ENCODE data around the gene CNTN5.

CNTN5 gene

GRCh38 chr11:99410636-99411035 lies 389.9 kb downstream of the CNTN5 start:
- DNase-seq = no peak

- no peak for DNase-seq
Measured at GRCh38 chr11:99418927-99419720, 398.4 kb downstream of the CNTN5 start.

DNA sequence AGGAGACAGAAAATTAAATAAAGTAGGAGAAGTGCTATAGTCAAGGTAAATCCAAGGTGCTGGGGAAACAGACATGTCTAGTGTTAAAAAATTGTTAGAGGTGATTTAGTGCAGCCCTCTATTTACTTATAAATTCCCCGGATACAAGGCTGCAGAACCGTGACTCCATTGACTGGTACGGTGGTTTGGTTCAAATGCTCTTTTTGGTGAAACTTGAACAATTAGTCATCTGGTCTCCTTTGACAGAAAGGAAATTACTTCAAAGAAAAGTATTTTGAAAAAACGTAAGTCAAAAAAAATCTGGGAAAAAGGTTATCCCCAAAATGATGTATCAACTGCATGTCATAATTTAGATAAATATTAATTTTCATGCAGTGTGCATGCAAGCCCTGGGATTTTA lies 399.2 kb downstream of the CNTN5 start:
- DNase-seq = no peak

DNA sequence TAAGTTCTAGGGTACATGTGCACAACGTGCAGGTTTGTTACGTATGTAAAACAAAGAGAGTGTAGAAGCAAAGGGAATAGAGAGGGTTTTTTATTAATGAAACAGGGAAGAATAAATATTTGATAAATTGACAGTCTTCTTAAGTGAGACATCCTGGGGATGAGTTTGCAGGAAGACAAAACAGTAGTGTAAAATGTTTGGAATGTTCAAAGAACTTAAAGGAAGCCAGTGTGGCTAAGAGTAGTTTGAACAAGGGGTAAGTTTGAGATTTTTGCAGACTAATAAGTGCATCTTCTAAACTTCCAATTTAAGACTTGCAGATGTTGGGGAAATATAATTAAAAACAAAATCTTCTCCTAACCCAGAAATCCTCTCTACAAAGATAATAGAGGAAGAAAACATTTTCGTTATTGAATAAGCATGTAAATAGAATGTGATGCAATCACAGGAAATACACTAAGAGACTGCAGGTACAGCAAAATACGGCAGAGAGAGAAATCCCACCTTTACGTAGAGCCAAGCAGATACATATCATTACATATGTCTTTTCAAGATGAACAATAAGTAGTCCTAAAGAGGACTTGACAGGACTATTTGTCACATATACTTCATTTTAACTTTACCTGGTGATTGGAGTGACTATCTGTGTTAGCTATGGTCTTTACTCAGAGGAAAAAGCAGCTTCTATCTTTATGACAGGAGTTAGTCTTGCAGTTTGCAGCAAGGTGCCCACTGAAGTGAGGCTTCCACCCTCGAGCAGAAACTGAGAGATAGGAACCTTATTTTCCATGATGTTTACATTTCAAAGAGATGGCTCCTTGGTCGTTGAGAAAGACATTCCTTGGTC lies 402.1 kb downstream of the CNTN5 start:
- DNase-seq = no peak

DNA sequence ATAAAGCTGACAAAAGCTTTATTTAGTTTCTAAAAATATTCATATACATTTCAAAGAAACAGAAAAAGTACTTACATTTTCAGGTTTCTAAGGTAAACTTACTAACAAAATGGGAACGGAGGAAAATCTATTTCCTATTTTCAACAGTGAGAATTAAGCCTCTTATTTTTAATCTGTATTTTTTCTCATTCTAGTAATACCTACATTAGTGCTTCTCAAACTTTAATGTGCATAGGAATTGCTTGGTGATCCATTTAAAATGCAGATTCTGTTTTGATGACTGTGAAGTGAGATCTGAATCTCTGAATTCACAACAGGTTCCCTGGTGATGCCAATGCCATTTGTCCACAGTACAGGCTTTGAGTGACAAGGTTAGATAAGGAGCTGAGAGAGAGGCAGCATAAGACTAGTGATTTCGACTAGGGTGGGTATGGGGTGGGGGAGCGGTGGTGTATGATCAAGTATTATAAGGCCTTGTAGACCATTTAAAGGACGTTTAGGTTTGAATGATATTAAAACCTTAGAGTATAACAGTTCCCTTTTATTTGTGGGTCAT lies 402.8 kb downstream of the CNTN5 start:
- DNase-seq = no peak

DNA sequence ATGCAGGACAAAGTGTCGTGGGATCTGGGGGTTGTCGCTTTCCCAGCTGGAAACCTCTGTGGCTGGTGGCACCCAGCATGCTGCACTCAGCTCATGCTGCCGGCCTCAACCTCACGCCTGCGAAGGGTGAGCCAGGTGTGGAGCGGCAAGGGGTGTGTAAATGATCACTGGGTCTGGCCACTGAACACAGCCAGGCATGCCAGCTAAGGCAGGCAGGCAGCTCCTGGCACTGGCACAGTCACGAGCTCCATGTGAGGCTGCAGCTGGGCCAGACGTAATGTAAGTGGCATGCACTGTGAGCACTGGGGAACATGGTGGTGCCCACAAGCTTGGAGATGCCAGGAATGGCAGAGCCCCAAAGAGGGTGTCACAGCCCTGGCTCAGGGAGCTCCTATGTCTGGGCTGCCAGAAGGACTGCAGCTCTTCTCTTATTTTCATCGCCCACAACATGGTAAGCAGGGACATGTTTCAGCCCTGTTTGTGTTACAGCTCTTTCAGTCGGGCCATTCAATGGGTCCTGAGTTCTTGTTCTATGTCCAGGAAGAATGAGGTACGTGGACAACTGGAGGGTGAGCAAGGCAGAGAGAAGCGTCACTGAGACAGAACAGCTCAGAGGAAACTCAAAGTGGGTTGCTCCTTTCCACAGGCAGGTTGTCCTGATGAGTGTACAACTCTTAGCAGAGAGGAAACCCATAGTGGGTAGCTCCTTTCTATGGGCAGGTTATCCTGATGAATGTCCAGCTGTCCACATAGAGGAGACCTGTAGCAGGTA lies 403.8 kb downstream of the CNTN5 start:
- no peak for DNase-seq

GRCh38 chr11:99425596-99425995 lies 404.8 kb downstream of the CNTN5 start:
- DNase-seq = no peak

- no peak for DNase-seq
Measured at GRCh38 chr11:99432677-99433076, 411.9 kb downstream of the CNTN5 start.

DNA sequence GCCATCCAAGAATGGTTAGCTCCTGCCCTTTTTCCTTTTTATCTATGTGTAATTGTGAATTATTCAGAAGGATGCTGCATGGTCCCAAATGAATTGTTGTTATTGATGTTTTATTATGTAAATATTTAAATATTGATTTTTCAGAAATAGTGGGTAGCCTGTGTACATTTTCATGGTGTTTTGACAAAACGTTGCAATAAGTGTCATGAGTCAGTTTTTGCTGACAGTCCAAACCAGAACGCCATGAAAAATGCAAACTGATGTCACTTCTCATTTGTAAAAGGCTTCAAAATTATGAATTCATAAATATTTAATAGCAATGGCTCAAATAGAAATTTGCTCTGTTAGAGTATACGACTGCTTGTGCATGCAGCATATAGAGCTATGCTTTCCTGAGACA lies 422.5 kb downstream of the CNTN5 start:
- DNase-seq = no peak

DNA sequence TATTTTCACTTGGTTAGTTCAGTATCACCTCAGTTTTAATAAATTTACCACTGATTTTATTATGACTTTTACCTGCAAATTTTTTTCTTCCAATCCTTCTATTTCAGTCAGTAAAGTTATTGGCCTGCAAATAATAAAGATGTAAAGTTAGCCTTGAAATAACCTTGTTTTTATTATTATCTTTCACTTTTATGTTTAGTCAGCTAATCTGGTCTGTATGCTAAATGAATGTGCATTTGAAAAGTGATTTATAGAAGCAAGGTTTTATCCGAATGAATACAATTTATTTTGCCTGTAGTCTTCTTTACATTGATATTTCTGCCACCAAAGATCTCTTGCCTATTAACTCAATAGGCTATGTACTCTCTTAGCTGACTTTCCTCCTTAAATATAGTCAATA lies 425.7 kb downstream of the CNTN5 start:
- no peak for DNase-seq

- DNase-seq = no peak
Measured at GRCh38 chr11:99449345-99449744, 428.6 kb downstream of the CNTN5 start.

GRCh38 chr11:99452075-99452474 lies 431.3 kb downstream of the CNTN5 start:
- DNase-seq = no peak

GRCh38 chr11:99461913-99462312 lies 441.2 kb downstream of the CNTN5 start:
- DNase-seq = no peak

DNA sequence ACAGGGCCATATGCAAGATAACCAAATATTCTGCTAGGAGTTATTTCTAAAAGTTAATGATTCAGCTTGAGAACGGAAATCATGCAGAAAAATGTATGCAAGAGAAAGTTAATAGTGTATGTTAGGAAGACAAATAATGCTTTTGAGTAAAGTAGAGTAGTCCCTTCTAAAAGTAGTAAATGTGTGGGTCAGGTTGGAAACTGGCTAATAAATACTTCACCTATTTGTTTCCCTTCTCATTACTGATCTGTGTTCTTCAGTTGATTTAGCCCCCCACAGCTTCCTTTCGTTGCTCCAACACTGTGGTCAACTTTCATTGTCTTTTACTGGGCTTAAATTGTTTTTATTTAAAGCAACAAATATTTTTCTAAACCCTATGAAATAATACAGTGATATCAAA lies 444.2 kb downstream of the CNTN5 start:
- no peak for DNase-seq

GRCh38 chr11:99489581-99489980 lies 468.8 kb downstream of the CNTN5 start:
- no peak for DNase-seq

DNA sequence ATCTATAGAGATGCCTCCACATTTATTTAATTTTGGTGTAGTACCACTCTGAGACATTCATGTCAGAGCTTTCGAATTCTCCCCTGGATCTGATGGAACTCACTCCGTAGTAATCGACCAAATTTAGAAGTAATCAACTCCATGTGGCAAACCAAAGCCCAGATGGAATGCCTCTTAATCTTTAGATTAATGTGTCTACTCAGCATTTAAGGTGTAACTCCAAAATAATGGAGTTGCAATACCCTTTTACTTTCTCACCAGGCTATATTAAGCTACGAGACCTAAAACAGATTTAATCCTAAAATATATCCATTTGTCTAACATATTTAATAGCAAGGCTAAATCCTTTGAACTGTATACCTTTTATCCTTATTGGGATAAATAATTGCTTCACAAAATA lies 473.3 kb downstream of the CNTN5 start:
- no peak for DNase-seq

GRCh38 chr11:99501655-99502054 lies 480.9 kb downstream of the CNTN5 start:
- no peak for DNase-seq

DNA sequence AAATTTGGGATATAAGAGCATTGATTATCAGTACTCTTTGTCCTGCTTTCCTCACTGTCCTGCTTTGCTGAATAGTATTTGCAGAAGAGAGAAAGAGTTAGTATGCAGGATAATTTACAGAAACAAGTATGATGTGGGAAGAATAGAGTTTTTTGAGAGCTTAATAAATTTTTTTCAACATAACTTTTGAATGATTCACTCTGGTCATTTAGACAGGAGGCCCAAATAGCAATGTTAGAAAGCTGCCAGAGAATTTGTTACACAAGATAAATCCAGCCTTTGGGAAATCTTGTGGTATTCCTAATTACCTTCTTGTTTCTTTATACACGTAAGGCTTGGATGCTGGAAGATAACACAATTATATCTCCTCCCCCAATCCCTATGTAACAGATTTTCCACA lies 484.6 kb downstream of the CNTN5 start:
- DNase-seq = no peak

- DNase-seq = no peak
Measured at GRCh38 chr11:99505831-99506230, 485.1 kb downstream of the CNTN5 start.

- DNase-seq = no peak
Measured at GRCh38 chr11:99509863-99510262, 489.1 kb downstream of the CNTN5 start.

- no peak for DNase-seq
Measured at GRCh38 chr11:99513368-99513767, 492.6 kb downstream of the CNTN5 start.

- DNase-seq = no peak
Measured at GRCh38 chr11:99519095-99519494, 498.3 kb downstream of the CNTN5 start.
